IMR-90 (cell line): ENCODE results near the gene TRPC4AP. TPM values are rescaled to one million over a fixed set of nuclear protein-coding genes. Genes with fewer than 3 reads are reported as not detected.

Experiments
- ATAC-seq: fragments of 200-7000 bp; cut with Tn5 transposase; 2 replicates; pipeline ENCODE4 v1.9.1; 2020; ENCODE audit warnings: low read depth, mild to moderate bottlenecking, moderate library complexity
- BruUV-seq: library from RNA; stranded (reverse); fragments of 400-500 nt; replicated peaks from 2 replicates; lab custom pipeline; 2021; lab: Mats Ljungman, UMichigan
- CTCF ChIA-PET: fragments of 300-600 bp; formaldehyde crosslinking; extraction: SDS; loops from one replicate; lab custom pipeline; 2021; ENCODE audit warnings: antibody characterized with exemption; lab: Yijun Ruan, JAX
- POLR2A ChIA-PET: fragments of 300-600 bp; sonication (Branson Sonifier 250); formaldehyde crosslinking; loops from one replicate; lab custom pipeline; 2022; ENCODE audit warnings: antibody characterized with exemption; ENCODE audit not compliant: unreplicated experiment; lab: Charles Lee
- DNase-seq: peaks from one replicate; pipeline ENCODE4 v3.0.0; 2013
- H2AFZ ChIP-seq: replicated peaks from 2 replicates; pipeline ENCODE3; 2013; ENCODE audit warnings: low read length, mild to moderate bottlenecking; ENCODE audit not compliant: poor library complexity
- H2AK5ac ChIP-seq: 2 replicates; pipeline ENCODE4 v1.6.1; 2013; ENCODE audit warnings: low read depth, low read length, inconsistent platforms
- H2AK9ac ChIP-seq: replicated peaks from 2 replicates; pipeline ENCODE3; 2013; ENCODE audit warnings: mild to moderate bottlenecking, low read depth, low read length, moderate library complexity; ENCODE audit not compliant: poor library complexity
- H2BK120ac ChIP-seq: 2 replicates; pipeline ENCODE4 v1.6.1; 2013; ENCODE audit warnings: low read depth, low read length, inconsistent platforms
- H2BK15ac ChIP-seq: 3 replicates; pipeline ENCODE4 v1.6.1; 2013; ENCODE audit warnings: low read depth, low read length, inconsistent platforms
- H2BK20ac ChIP-seq: 2 replicates; pipeline ENCODE4 v1.6.1; 2013; ENCODE audit warnings: low read depth, mild to moderate bottlenecking, inconsistent platforms, low read length, moderate library complexity
- H2BK5ac ChIP-seq: 2 replicates; pipeline ENCODE4 v1.6.1; 2013; ENCODE audit warnings: mild to moderate bottlenecking, low read depth, low read length, inconsistent platforms; ENCODE audit not compliant: poor library complexity, severe bottlenecking
- H3K14ac ChIP-seq: replicated peaks from 2 replicates; pipeline ENCODE4 v1.6.1; 2013; ENCODE audit warnings: low read depth, low read length, inconsistent platforms
- H3K18ac ChIP-seq: 2 replicates; pipeline ENCODE4 v1.6.1; 2013; ENCODE audit warnings: low read depth, low read length, control low read depth
- H3K23ac ChIP-seq: 2 replicates; pipeline ENCODE4 v1.6.1; 2013; ENCODE audit warnings: low read depth, low read length, inconsistent platforms
- H3K27ac ChIP-seq: 2 replicates; pipeline ENCODE4 v1.5.1; 2013; ENCODE audit warnings: mild to moderate bottlenecking, control low read depth, low read length; ENCODE audit not compliant: insufficient read depth
- H3K27me3 ChIP-seq: 2 replicates; pipeline ENCODE4 v1.6.1; 2013; ENCODE audit warnings: low read length; ENCODE audit not compliant: control insufficient read depth, insufficient read depth
- H3K36me3 ChIP-seq: 2 replicates; pipeline ENCODE4 v1.6.1; 2013; ENCODE audit warnings: low read length, mixed read lengths; ENCODE audit not compliant: control insufficient read depth, insufficient read depth
- H3K4ac ChIP-seq: 2 replicates; pipeline ENCODE4 v1.6.1; 2013; ENCODE audit warnings: low read depth, low read length, inconsistent platforms
- H3K4me1 ChIP-seq: 2 replicates; pipeline ENCODE4 v1.6.1; 2013; ENCODE audit warnings: low read length, mixed read lengths; ENCODE audit not compliant: control insufficient read depth, insufficient read depth
- H3K4me2 ChIP-seq: 2 replicates; pipeline ENCODE4 v1.6.1; 2013; ENCODE audit warnings: low read depth, mild to moderate bottlenecking, control low read depth, low read length, moderate library complexity
- H3K4me3 ChIP-seq: 2 replicates; pipeline ENCODE4 v1.5.1; 2013; ENCODE audit warnings: low read depth, mild to moderate bottlenecking, control low read depth, low read length, moderate library complexity; ENCODE audit not compliant: insufficient read depth
- H3K56ac ChIP-seq: 2 replicates; pipeline ENCODE4 v1.6.1; 2013; ENCODE audit warnings: low read length, inconsistent platforms; ENCODE audit not compliant: insufficient read depth; ENCODE audit errors: extremely low read depth
- H3K79me1 ChIP-seq, 2 experiments: 2 replicates each; pipeline ENCODE4 v1.6.1; 2013; ENCODE audit warnings: low read length in 2 of 2, inconsistent platforms in 1 of 2, low read depth in 1 of 2
- H3K9ac ChIP-seq: 2 replicates; pipeline ENCODE4 v1.6.1; 2013; ENCODE audit warnings: low read depth, low read length, control low read depth
- H3K9me1 ChIP-seq: 2 replicates; pipeline ENCODE4 v1.6.1; 2013; ENCODE audit warnings: low read length, inconsistent platforms; ENCODE audit not compliant: insufficient read depth
- H3K9me3 ChIP-seq: 2 replicates; pipeline ENCODE4 v1.6.1; 2013; ENCODE audit warnings: low read length; ENCODE audit not compliant: control insufficient read depth, insufficient read depth
- H4K20me1 ChIP-seq: 2 replicates; pipeline ENCODE4 v1.6.1; 2013; ENCODE audit warnings: low read length, inconsistent platforms; ENCODE audit not compliant: insufficient read depth
- H4K5ac ChIP-seq: 2 replicates; pipeline ENCODE4 v1.6.1; 2013; ENCODE audit warnings: mild to moderate bottlenecking, low read depth, low read length, control low read depth
- H4K8ac ChIP-seq, 2 experiments: 2 replicates each; pipeline ENCODE4 v1.6.1; 2013; ENCODE audit warnings: low read depth in 2 of 2, low read length in 2 of 2, control low read depth in 1 of 2, inconsistent platforms in 1 of 2
- H4K91ac ChIP-seq: 2 replicates; pipeline ENCODE4 v1.6.1; 2013; ENCODE audit warnings: low read depth, low read length, inconsistent platforms; ENCODE audit not compliant: insufficient read depth
- BHLHE40 ChIP-seq: fragments of 150-350 bp; IDR thresholded peaks from 2 replicates; pipeline ENCODE4 v1.6.1; 2016; ENCODE audit warnings: mild to moderate bottlenecking, low read depth, low read length
- CEBPB ChIP-seq: IDR thresholded peaks from 2 replicates; pipeline ENCODE4 v1.6.1; 2012; ENCODE audit warnings: low read depth, low read length, improper control_type of control experiment
- CHD1 ChIP-seq: IDR thresholded peaks from 2 replicates; pipeline ENCODE4 v1.6.1; 2012; ENCODE audit warnings: low read depth, low read length, improper control_type of control experiment
- CTCF ChIP-seq: conservative IDR thresholded peaks from 2 replicates; pipeline ENCODE4 v1.5.1; 2012; ENCODE audit warnings: mild to moderate bottlenecking, low read depth, low read length, improper control_type of control experiment
- ELK1 ChIP-seq: fragments of 150-350 bp; IDR thresholded peaks from 2 replicates; pipeline ENCODE4 v1.6.1; 2016; ENCODE audit warnings: low read depth, mild to moderate bottlenecking, low read length, moderate library complexity, borderline replicate concordance
- FOS ChIP-seq: fragments of 150-350 bp; IDR thresholded peaks from 2 replicates; pipeline ENCODE4 v1.6.1; 2016; ENCODE audit warnings: low read depth, low read length
- MAFK ChIP-seq: IDR thresholded peaks from 2 replicates; pipeline ENCODE4 v1.6.1; 2012; ENCODE audit warnings: low read depth, low read length, improper control_type of control experiment
- MAZ ChIP-seq: IDR thresholded peaks from 2 replicates; pipeline ENCODE4 v1.6.1; 2012; ENCODE audit warnings: low read depth, mild to moderate bottlenecking, low read length, improper control_type of control experiment, moderate library complexity, borderline replicate concordance
- MXI1 ChIP-seq: IDR thresholded peaks from 2 replicates; pipeline ENCODE4 v1.6.1; 2012; ENCODE audit warnings: low read depth, mild to moderate bottlenecking, low read length, moderate library complexity, borderline replicate concordance
- NFE2L2 ChIP-seq: fragments of 150-350 bp; IDR thresholded peaks from 2 replicates; pipeline ENCODE4 v1.6.1; 2016; ENCODE audit warnings: low read depth, mild to moderate bottlenecking, low read length
- POLR2A ChIP-seq: IDR thresholded peaks from 2 replicates; pipeline ENCODE4 v1.6.1; 2012; ENCODE audit warnings: mild to moderate bottlenecking, low read depth, low read length
- RAD21 ChIP-seq: IDR thresholded peaks from 2 replicates; pipeline ENCODE4 v1.6.1; 2012; ENCODE audit warnings: low read length, improper control_type of control experiment
- RCOR1 ChIP-seq: IDR thresholded peaks from 2 replicates; pipeline ENCODE4 v1.6.1; 2012; ENCODE audit warnings: mild to moderate bottlenecking, low read length, improper control_type of control experiment; ENCODE audit not compliant: insufficient replicate concordance
- RFX5 ChIP-seq: IDR thresholded peaks from 2 replicates; pipeline ENCODE4 v1.8.0; 2012; ENCODE audit warnings: low read depth, mild to moderate bottlenecking, low read length, moderate library complexity
- SMC3 ChIP-seq: fragments of 150-350 bp; IDR thresholded peaks from 2 replicates; pipeline ENCODE4 v1.6.1; 2016; ENCODE audit warnings: low read depth, mild to moderate bottlenecking, antibody characterized with exemption, low read length, moderate library complexity
- USF2 ChIP-seq: fragments of 150-350 bp; IDR thresholded peaks from 2 replicates; pipeline ENCODE4 v1.6.1; 2017; ENCODE audit warnings: mild to moderate bottlenecking, antibody characterized with exemption, low read length, low read depth
- WGBS, 2 experiments: methylation state at CpG; one replicate each; pipeline versions ENCODE4 v1.1.5 to v1.1.7; 2013; ENCODE audit warnings: missing lambda C conversion rate in 2 of 2; ENCODE audit not compliant: insufficient read length in 1 of 2; ENCODE audit errors: extremely low coverage in 2 of 2; 5-methylcytosine and 5-hydroxymethylcytosine counted together
- dilution Hi-C: fragments of 300-500 bp; cut with HindIII; formaldehyde crosslinking; loops from one replicate; pipeline ENCODE4 v1.14.3; 2018; ENCODE audit warnings: low sequenced_read_pairs; ENCODE audit not compliant: unreplicated experiment
- in situ Hi-C: fragments of 300-500 bp; cut with MboI; formaldehyde crosslinking; loops from 3 replicates; pipeline ENCODE4 v1.14.3; 2019; ENCODE audit warnings: low sequenced_read_pairs, inconsistent platforms, mixed read lengths
- intact Hi-C: fragments of 100-400 bp; cut with micrococcal nuclease; formaldehyde crosslinking; loops from 2 replicates; pipeline ENCODE4 v1.10.0; 2022
- polyA plus RNA-seq, 3 experiments: library from polyadenylated mRNA; depleted of rRNA; stranded (reverse); fragments of >200 nt; gene quantifications; 2 replicates each; pipeline ENCODE4 v1.2.3, GENCODE V29; 2012; ENCODE audit warnings: low replicate concordance in 1 of 3
- total RNA-seq: library from RNA; depleted of rRNA; stranded (reverse); fragments of >200 nt; gene quantifications from 2 replicates; pipeline ENCODE4 v1.2.3, GENCODE V29; 2012

The TRPC4AP gene
- total and polyA plus RNA-seq, 2 of the 4 experiments (the other 2 are of a cell fraction) = 41.0 to 81.0 TPM

GRCh38 chr20:34989670-34990069, 102.9 kb downstream of the TRPC4AP start:
- 89% methylated on average over 9 of the region's 14 CpGs; no CpG with 5 or more reads in 1 of the 2 experiments for WGBS, 2 experiments

More at GRCh38 chr20:34989670-34990069, 102.9 kb downstream of the TRPC4AP start:
- H2AK9ac ChIP-seq = no peak overlapping the region
- H3K27ac ChIP-seq = no peak overlapping the region
- H3K9ac ChIP-seq = no peak overlapping the region
- ChIA-PET CTCF (no interaction called here), POLR2A (interaction anchor here (0.6 kb wide), 1 partner anchor 15 kb away, joined by 5 read pairs; no protein-coding TSS in a partner anchor)
- H3K23ac ChIP-seq = no peak overlapping the region
- H3K9me1 ChIP-seq = peaks cover 13% of the 10 kb centered on the region
- H2BK120ac ChIP-seq = no peak overlapping the region
- H3K36me3 ChIP-seq = peaks cover 16% of the 10 kb centered on the region; the same call in 1 of the 2 replicates
- no peak for TF ChIP-seq BHLHE40
- no peak for TF ChIP-seq CEBPB
- TF ChIP-seq POLR2A = no peak
- no peak for TF ChIP-seq ELK1
- TF ChIP-seq SMC3 = no peak
- no peak for TF ChIP-seq RFX5
- no peak for TF ChIP-seq RCOR1
- no peak for TF ChIP-seq MAZ
- TF ChIP-seq USF2 = no peak
- no peak for TF ChIP-seq NFE2L2
- TF ChIP-seq MAFK = no peak
- TF ChIP-seq RAD21 = no peak
- TF ChIP-seq MXI1 = no peak
- no peak for TF ChIP-seq FOS
- no peak for TF ChIP-seq CTCF
- TF ChIP-seq CHD1 = no peak
- no TSS peak for BruUV-seq
- no peak overlapping the region for H3K4ac ChIP-seq
- no peak overlapping the region for H3K4me2 ChIP-seq
- no peak overlapping the region for H4K8ac ChIP-seq
- H3K79me1 ChIP-seq = no peaks in the 10 kb centered on the region; a peak in 2 of 4 replicates
- no peak overlapping the region for H3K14ac ChIP-seq
- H2BK20ac ChIP-seq = no peak overlapping the region
- in situ Hi-C loops (no loop called here), intact Hi-C loops (no loop called here), dilution Hi-C loops (no loop called here)
- no peaks in the 10 kb centered on the region for H3K9me3 ChIP-seq
- H4K20me1 ChIP-seq = peaks cover 4% of the 10 kb centered on the region
- ATAC-seq (no peak), DNase-seq (no peak)
- H2BK15ac ChIP-seq = no peak overlapping the region
- H3K4me1 ChIP-seq = no peaks in the 10 kb centered on the region
- H2AFZ ChIP-seq = no peak overlapping the region
- H3K27me3 ChIP-seq = peaks cover 13% of the 10 kb centered on the region; the same call in 1 of the 2 replicates
- H2AK5ac ChIP-seq = no peak overlapping the region
- no peak overlapping the region for H4K91ac ChIP-seq
- no peak overlapping the region for H3K56ac ChIP-seq
- no peak overlapping the region for H3K4me3 ChIP-seq
- no peak overlapping the region for H4K5ac ChIP-seq
- H3K18ac ChIP-seq = no peak overlapping the region
- H2BK5ac ChIP-seq = no peak overlapping the region
